GM19372 (cell line): Measurements from ENCODE around the gene RGS10.

Source experiments
- ATAC-seq: cut with Tn5 transposase; IDR thresholded peaks from one replicate; pipeline ENCODE4 v1.9.1; 2021; ENCODE audit warnings: mild to moderate bottlenecking, low read depth, moderate library complexity; ENCODE audit not compliant: unreplicated experiment

Gene RGS10

DNA sequence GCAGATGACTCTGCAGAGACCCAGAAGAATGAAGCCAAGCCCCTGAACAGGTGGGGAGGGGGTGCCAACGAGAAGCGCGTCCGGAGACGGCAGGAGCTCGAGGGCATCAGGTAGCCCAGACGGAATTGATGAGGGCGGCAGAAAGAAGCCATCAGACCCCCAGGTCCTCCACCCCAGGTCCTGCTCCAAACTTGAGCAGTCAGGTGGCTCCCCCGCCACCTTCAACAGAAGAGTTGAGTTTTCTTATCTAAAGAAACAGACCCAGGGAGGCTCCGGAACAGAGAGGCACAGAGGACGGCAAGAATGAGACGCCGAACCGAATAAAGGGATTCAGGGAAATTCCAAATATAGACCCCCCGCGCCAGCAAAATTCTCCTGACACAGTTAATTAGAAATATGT is 22.2 kb downstream of the RGS10 start:
- ATAC-seq = no peak

DNA sequence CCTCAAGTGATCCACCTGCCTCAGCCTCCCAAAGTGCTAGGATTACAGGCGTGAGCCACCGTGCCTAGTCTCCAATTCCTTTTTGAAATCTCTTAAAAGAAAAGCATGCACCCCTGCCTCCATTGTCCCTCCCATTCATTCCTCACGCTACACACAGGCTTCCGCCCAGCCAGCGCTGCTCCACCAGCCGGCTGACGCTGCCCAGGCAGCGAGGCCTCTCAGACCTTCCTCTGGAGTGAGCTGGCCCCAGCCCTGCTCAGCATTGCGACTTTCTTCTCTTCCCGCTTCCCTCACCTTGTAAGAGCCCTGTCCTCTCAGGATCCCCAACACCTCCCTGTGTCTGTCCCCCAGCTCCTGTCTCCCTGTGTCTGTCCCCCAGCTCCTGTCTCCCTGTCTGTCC is 23.6 kb downstream of the RGS10 start:
- ATAC-seq = no peak

- peak; percentile 23 for ATAC-seq
Observed at GRCh38 chr10:119518176-119518575, 24.3 kb downstream of the RGS10 start.

- ATAC-seq = peak; percentile 54
Observed at GRCh38 chr10:119517235-119518141, 25.0 kb downstream of the RGS10 start.

DNA sequence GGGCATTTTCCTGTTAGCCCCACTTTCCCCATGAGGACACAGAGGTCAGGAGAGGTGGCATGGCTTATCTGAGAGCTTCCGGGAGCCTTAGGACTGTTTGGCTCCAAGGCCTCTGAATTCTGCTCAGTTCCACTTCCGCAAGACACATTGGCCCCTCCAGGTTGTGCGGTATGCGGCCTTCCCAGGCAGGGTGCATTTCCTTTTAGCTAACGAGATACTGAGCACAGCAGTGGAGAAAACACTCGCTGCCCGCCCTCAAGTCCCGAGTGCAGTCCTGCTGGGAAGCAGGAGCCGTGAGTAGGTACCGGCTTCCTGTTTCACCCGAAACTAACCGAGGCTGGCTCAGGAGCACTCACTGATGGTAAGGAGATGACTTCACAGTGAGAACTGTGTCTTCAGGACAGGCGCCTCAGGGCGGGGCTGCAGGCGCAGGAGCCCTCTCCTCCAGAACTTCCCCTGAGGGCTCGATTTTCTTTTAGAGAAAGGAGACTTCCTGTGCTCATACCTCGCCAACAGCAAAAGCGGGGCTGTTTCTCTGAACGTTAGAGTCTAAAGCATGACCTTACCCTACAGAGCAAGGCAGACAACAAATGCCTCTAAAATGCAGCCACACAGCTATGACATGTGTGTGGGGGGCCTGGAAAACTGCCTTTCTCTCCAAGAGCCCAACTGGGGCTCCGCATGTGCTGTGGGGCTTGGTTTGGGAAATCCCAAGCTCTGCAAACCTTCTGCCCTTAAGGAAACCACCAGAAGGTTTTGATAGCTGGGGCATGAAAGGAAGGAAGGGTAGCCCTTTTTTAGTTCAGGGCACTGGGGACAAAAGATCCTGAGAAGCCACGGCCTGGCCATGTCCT is 25.9 kb downstream of the RGS10 start:
- peak; percentile 54 for ATAC-seq

GRCh38 chr10:119515511-119516045 is 26.9 kb downstream of the RGS10 start:
- no peak for ATAC-seq

DNA sequence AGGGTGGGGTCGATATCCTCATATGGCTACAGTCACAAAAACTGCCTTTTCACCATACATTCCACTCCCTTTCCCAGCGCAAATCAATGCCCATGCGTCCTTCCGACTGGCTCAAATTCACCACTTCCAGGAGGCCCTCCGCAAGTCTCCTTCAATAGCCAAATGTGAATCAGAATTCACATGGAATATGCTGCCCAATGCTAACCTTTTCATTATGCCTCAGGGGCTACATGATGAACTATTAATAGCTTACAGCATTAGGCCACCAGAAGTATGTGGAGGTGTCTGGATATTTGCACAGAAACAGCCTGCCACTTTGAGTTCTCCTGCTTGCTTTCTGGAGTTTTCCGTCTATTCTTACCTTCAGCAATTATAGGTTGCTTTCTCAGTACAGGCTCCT is 27.7 kb downstream of the RGS10 start:
- no peak for ATAC-seq

DNA sequence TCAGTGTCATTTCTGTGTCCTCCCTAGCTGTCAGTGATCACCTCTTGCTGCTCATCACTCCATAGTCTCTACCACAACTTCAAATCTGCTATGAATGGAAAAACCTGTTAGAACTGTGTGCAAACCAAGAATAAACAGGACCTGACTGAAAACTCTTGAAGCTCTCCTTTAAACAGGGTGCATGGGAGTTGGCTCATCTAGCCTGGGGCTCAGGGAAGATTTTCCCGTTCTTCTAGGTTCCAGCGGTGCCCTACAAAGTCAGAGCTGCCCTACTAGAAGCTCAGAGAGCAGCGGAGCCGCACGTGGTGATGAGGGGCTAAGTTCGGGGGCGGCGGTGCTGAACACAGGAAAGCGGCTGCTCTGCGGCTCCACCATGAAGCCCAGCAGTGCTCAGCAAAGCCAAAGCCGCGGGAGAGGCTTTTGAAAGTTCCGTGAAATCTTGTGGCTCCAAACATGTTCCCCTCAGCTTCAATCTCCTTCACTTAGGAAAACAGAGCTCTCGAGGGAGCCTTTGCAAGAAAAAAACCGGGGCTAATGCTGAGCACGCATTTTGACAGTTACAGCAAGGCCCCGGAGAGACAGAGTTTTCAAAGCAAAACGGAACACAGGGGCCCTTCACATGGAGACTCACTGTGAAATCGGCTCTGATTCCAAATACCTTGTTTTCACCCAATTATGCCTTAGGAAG is 30.5 kb downstream of the RGS10 start:
- no peak for ATAC-seq

- no peak for ATAC-seq
Observed at GRCh38 chr10:119509909-119510451, 32.5 kb downstream of the RGS10 start.

DNA sequence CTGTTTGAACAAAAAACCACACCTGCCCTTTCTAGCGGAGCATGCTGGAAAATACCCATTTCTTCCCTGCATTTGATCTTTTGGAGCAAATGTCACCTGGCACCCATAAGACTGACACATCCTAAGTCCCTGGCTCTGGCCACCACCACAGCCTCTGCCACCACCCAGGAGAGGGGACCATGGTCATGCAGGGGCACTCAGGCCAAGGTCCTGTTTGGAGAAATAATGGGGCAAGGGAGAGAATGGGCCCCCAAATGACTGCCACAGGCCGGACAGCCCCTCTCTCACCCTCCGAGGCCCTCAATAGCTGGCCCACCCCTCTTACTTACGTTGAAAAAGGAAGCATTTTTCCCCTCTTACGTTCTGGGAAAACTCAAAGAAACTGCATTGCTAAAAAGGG is 35.4 kb downstream of the RGS10 start:
- no peak for ATAC-seq

DNA sequence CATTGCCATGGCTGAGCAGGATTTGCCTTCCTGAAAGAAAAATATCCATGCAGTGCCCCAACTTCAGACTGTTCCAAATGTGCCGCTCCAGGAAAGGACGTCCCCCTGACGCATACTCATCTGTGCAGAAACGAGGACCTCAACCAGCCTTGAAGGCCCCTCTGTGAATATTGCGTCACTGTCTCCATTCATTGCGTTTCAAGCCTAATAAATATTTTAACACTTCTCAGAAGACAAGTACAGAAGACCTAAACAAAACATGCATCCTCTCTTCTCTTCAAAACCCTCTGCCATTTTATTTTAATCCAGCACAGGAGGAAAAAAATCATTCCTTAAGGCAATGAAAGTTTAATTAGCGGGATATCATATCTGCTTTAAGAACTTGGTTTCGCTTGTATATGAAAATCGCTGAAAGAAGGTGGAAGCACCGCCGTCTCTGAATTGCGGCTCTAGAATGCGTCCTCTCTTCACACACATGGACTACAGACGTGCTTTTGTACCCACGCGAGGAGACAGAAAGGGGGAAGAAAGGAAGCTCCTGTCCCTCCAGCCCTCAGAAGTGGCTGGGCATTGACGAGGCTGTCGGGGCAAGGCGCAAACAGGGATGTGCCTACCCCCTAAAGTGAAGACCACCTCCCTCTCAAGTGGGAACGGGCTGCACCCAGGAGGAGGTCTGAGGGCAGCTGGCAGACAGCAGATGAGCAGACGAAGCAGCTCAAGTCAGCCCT is 36.8 kb downstream of the RGS10 start:
- no peak for ATAC-seq

GRCh38 chr10:119505131-119505551 is 37.4 kb downstream of the RGS10 start:
- no peak for ATAC-seq

DNA sequence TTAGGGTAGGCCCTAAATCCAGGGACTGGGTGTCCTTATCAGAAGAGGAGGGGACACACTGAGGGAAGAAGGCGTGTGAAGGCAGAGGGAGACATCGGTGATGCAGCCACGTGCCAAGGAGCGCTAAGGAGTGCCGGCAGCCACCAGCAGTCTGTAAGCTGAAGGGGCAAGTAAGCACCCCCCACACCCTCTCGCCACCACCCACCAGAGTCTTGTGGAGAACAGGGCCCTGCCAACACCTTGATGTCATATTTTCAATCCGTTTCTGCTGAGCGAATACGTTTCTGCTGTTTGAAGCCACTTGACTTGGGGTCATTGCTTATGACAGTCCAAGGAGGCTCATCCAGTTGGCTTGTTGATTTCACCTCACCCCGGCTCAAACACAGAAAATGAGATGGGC is 37.9 kb downstream of the RGS10 start:
- no peak for ATAC-seq

GRCh38 chr10:119503821-119504220 is 38.7 kb downstream of the RGS10 start:
- ATAC-seq = no peak

DNA sequence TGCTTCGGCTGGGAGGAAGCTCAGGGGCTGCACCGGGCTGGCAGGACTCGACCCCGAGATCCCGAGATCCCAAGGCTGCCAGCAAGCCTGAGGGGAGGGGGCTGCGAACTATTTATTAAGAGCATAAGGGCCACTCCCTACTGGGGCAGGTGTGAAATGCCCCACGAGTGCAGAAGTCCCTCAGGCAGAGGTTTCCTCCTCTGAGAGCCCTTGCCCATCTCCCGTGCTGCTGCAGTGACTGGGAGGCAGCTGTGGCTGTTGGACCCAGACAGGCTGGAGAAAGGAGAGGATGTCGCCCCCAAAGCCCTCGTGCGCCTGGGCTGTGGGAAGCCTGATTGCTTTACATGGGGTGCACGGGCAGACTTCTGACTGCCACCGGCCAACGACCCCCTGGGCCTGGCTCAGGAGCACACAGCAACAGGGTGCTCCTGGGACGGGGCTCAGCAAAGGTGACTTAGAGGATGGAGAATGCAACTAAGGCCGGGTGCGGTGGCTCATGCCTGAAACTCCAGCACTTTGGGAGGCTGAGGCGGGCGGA is 39.8 kb downstream of the RGS10 start:
- no peak for ATAC-seq

DNA sequence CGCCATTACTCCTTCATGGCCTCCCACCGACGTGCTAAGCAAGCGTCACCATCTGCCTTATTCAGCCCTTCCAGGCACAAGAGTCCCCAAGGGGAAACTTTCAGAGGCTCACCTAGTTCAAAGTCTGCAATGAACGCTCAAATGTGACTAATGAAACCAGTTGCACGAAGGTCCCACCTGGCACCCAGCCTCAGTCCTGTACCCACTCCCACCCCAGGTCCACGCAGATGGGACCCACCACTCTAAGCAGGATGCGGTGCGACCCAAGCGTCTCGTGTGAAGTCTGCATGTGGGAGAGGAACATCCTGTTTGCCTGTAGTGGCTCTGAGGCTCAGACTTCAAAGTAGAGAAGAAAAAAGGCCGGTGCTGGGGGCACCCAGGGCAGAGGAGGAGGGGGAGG is 40.3 kb downstream of the RGS10 start:
- no peak for ATAC-seq

DNA sequence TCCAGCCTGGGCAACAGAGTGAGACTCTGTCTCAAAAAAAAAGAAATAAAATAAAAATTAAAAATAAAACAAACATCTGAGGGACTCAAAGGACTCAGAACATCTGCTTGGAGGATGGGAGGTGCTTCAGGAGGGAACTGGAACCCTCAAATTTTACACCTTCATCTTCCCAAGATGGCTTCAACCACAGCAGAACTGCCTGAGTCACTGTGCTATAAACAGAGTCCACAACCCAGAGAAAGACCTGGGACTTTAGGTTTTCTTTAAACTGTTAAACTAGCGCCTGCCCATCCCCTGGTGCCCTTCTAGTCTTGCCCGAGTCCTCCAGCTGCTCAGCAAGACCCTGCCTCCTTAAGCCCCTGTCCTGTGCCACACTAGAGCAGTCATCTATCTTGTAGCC is 40.8 kb downstream of the RGS10 start:
- no peak for ATAC-seq

DNA sequence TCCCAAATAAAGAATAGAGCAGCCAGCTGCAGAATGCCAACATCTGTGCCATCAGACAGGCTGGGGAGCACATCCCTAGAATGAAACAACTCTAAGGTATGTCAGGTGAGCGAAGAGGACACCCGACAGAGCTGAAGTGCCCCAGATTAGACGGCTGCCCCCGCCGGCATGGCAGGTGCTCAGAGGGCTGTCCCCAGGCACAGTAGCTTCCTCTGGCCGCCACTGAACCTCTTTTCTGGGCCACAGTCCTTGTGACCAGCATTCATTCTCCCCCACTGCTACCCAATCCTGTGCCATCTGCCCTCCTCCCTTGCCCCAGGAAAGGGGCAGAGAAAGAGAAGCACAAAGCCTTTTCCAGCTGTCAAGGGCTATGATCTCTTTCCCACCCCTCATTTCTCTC is 41.7 kb downstream of the RGS10 start:
- ATAC-seq = no peak

GRCh38 chr10:119500123-119500795 is 42.3 kb downstream of the RGS10 start:
- ATAC-seq = no peak
